Measurements from ENCODE around the gene NCBP3.

NCBP3 gene

GRCh38 chr17:3799181-3799945, 46.7 kb downstream of the NCBP3 start (continued):
- TF ChIP-seq BCL6B (tag by site-specific recombination; IDR thresholded peaks at IDR 0.05), result no peak

- CTCF ChIA-PET, result interaction anchor here (0.6 to 1.1 kb wide), 4 partner anchors 58 to 116 kb away, joined by 3 to 5 read pairs (median 3); no protein-coding TSS in a partner anchor
- TF ChIP-seq ZBTB48 (tag by site-specific recombination; IDR thresholded peaks at IDR 0.05), result no peak
- no peak for TF ChIP-seq ZNF645 (tag by site-specific recombination; IDR thresholded peaks at IDR 0.05)
- no peak for TF ChIP-seq ATF2 (tag by site-specific recombination; IDR thresholded peaks at IDR 0.05; ENCODE audit: low read depth)
- TF ChIP-seq ZNF239 (tag by site-specific recombination; IDR thresholded peaks at IDR 0.05), result no peak
- no peak for TF ChIP-seq ZNF621 (tag by site-specific recombination; IDR thresholded peaks at IDR 0.05)
- TF ChIP-seq PBX3 (CRISPR knock-in tag; IDR thresholded peaks at IDR 0.05), result no peak
- TF ChIP-seq ZFHX2 (tag by site-specific recombination; conservative IDR thresholded peaks at IDR 0.05), result no peak
- no peak for TF ChIP-seq ZNF292 (tag by site-specific recombination; IDR thresholded peaks at IDR 0.05; ENCODE audit: borderline replicate concordance, low read depth)
- no peak for TF ChIP-seq ZIC2 (tag by site-specific recombination; IDR thresholded peaks at IDR 0.05)
- TF ChIP-seq ZNF311 (tag by site-specific recombination; IDR thresholded peaks at IDR 0.05; ENCODE audit: borderline replicate concordance), result no peak
- TF ChIP-seq ZSCAN5A (tag by site-specific recombination; IDR thresholded peaks at IDR 0.05), result no peak
- no peak for TF ChIP-seq ZNF701 (tag by site-specific recombination; IDR thresholded peaks at IDR 0.05)
- no peak for TF ChIP-seq ZNF704 (tag by site-specific recombination; IDR thresholded peaks at IDR 0.05)
- no peak for TF ChIP-seq ZBTB44 (tag by site-specific recombination; IDR thresholded peaks at IDR 0.05)
- no peak for TF ChIP-seq ZNF596 (tag by site-specific recombination; IDR thresholded peaks at IDR 0.05)
- no peak for TF ChIP-seq ZNF639 (tag by site-specific recombination; IDR thresholded peaks at IDR 0.05)
Observed at GRCh38 chr17:3798273-3799180, 47.5 kb downstream of the NCBP3 start.

More at GRCh38 chr17:3798273-3799180, 47.5 kb downstream of the NCBP3 start:
- POLR2A ChIA-PET, result no interaction called here
- Histone ChIP-seq H3K36me3 (ENCODE audit: control insufficient read depth in 2 of 2, insufficient read depth in 1 of 2, low read length in 2 of 2) (peaks cover 0 to 19% of the 10 kb centered on the region in 2 experiments; a peak in 1 of 3 replicates), H3K4me1 (ENCODE audit: control insufficient read depth, insufficient read depth, low read length) (no peaks in the 10 kb centered on the region), H3K27ac (ENCODE audit: extremely low read depth, low read depth, low read length) (no peak overlapping the region), H3K4me3 (ENCODE audit: low read depth, low read length) (no peak overlapping the region), H3K9me3 (ENCODE audit: control insufficient read depth, insufficient read depth, low read depth, low read length) (no peaks in the 10 kb centered on the region)

All from HEK293 (cell line).